Colon (tissue), 2 donors: ENCODE data around the gene SYCP2.
"Not testable (repeated sequence)": the region's sequence is repeated elsewhere in the genome, so short reads cannot be mapped to it uniquely, and the experiment has no call there.

Experiments
- FAIRE-seq: peaks from 2 replicates; lab custom pipeline; 2012; peaks lifted over from hg19 to GRCh38; lab: Jason Lieb, UNC
- donor health status: control.
- donor health status: control.

SYCP2 gene

GRCh38 chr20:59895908-59896307 is 37.5 kb downstream of the SYCP2 start:
- no peak for FAIRE-seq

- no peak for FAIRE-seq
Measured at GRCh38 chr20:59891581-59891980, 41.9 kb downstream of the SYCP2 start.

DNA sequence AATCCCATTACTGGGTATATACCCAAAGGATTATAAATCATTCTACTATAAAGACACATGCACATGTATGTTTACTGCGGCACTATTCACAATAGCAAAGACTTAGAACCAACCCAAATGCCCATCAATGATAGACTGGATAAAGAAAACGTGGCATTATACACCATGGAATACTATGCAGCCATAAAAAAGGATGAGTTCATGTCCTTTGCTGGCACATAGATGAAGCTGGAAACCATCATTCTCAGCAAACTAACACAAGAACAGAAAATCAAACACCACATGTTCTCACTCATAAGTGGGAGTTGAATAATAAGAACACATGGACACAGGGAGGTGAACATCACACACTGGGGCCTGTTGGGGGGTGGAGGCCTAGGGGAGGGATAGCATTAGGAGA is 43.4 kb downstream of the SYCP2 start:
- FAIRE-seq: not testable (repeated sequence)

GRCh38 chr20:59888050-59888449 is 45.4 kb downstream of the SYCP2 start:
- FAIRE-seq: no peak

- FAIRE-seq: no peak
Measured at GRCh38 chr20:59884494-59884893, 48.9 kb downstream of the SYCP2 start.

DNA sequence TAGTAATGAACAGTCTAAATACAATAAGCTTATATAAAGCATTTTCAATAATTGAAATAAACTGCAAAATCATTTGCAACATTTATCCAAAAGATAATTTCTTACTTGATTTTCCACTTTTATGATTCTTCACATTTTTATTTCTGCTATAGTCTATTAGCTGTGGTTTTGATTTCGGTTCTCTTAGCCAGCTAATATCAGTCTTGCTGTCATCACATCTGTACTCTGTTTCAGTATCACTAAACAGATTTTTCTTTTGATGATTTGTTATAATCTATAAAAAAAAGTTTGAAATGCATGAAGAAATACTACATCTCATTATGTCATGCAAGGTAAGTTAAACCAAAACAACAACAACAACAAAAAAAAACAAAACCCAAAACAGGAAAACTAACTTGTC is 53.2 kb downstream of the SYCP2 start:
- no peak for FAIRE-seq

DNA sequence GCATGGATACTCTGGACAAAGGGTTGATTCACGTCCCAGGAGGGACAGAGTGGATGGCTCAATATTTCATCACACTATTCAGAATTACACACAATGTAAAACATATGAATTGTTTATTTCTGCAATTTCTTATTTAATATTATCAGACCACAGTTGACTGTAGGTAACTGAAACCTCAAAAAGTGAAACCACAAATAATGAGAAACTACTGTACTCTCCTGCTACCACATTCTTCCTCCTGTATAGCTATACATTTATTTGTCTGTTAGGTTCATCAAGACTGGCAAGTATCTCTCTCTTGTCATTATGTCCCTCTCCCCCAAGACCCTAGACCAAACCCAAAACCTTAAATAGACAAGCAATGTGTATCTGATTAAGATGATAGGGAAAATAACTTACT is 60.0 kb downstream of the SYCP2 start:
- FAIRE-seq: no peak

DNA sequence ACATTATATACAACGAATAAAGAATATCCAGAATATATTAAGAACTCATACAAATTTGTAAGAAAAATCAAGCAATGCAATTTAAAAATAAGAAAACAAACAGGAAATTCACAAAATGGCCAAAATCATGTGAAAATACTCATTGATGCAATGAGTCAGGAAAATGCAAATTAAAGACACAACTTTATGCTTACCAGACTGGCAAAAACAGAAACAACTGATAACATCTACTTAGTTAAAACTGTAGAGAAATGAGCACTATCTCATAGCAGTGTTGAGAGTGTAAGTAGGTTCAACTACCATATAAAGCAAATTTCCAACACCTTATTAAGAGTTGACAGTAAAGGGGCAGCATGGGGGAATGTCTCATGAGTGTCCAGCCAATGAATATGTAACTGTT is 62.3 kb downstream of the SYCP2 start:
- FAIRE-seq: no peak

DNA sequence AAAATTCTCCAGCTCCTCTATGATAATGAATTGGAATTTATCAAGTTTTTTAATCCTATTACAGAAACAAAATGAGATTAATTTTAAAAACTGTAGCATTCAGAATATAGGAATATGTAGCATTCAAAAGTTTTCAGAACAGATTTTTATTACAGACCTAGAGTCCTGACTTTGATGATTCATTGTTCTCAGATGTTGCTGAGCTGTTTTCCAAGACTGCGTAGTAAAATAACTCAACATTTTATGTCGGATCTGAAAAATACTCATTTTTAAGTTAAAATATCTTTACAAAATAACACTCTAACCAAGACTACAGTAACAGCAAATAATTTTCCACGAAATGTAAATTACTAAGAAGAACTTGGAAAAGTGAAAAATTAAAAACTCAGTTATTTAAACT is 67.1 kb downstream of the SYCP2 start:
- FAIRE-seq: no peak

DNA sequence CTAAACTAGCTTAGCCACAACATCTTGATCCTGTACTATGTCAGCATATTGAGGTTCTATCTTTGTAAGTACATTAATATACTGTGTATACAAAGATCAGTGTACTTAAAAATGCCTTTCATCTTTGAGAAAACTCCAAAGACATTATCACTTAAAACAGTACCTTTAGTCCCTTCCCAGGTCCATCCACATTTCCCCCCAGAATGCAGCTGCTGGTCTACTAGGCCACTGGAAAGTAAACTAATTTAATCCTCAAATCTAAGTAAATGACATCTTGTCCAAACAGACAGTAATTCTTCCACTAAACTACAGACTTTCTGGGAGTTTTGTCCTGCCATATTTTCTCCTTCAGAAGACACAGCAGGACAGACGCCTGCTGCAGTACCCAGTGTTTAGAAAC is 68.7 kb downstream of the SYCP2 start:
- FAIRE-seq: no peak

DNA sequence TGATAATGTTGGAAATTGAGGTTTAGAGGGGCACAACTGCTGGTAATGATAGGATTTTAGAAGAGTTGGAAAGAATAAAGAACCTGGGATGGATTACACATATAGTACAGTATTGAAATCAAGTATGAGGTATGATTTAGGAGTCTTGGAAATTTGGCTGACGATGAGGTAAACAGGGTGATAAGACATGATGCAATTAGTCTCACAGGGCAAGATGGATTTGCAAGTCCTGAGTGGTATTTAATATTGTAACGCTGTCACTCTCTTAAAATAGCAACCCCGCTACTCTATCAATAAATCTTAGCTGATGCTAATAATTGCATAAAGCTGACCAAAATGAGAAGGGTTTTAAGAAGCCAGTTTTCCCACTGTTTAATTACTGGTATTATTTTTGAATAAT is 70.4 kb downstream of the SYCP2 start:
- FAIRE-seq: no peak

GRCh38 chr20:59861401-59861800 is 72.0 kb downstream of the SYCP2 start:
- FAIRE-seq: no peak

- no peak for FAIRE-seq
Measured at GRCh38 chr20:59858425-59858824, 75.0 kb downstream of the SYCP2 start.

DNA sequence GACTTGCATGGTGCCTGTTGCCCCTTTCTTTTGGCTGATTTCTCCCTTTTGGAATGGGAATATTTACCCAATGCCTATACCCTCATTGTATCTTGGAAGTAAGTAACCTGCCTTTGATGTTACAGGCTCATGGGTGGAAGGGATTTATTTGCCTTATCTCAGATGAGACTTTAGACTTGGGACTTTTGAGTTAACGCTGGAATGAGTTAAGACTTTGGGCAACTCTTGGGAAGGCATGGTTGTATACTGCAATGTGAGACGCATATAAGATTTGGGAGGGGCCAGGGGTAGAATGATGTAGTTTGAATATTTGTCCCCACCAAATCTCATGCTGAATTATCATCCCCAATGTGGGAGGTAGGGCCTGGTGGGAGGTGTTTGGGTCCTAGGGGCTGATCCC is 75.5 kb downstream of the SYCP2 start:
- FAIRE-seq: no peak

DNA sequence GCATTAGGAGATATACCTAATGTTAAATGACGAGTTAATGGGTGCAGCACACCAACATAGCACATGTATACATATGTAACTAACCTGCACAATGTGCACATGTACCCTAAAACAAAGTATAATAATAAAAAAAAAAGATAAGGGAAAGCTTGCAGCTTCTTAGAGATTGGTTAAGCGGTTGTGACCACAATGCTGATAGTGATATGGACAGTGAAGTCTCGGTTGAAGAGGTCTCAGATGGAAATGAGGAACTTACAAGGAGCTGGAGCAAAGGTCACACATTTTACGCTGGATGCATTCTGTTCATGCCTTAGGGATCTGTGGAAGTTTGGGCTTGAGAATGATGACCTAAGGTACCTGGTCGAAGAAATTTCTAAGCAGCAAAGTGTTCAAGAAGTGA is 76.5 kb downstream of the SYCP2 start:
- not testable (repeated sequence) for FAIRE-seq

DNA sequence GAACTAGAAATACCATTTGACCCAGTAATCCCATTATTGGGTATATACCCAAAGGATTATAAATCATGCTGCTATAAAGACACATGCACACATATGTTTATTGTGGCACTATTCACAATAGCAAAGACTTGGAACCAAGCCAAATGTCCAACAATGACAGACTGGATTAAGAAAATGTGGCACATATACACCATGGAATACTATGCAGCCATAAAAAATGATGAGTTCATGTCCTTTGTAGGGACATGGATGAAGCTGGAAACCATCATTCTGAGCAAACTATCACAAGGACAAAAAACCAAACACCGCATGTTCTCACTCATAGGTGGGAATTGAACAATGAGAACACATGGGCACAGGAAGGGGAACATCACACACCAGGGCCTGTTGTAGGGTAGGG is 76.9 kb downstream of the SYCP2 start:
- not testable (repeated sequence) for FAIRE-seq

DNA sequence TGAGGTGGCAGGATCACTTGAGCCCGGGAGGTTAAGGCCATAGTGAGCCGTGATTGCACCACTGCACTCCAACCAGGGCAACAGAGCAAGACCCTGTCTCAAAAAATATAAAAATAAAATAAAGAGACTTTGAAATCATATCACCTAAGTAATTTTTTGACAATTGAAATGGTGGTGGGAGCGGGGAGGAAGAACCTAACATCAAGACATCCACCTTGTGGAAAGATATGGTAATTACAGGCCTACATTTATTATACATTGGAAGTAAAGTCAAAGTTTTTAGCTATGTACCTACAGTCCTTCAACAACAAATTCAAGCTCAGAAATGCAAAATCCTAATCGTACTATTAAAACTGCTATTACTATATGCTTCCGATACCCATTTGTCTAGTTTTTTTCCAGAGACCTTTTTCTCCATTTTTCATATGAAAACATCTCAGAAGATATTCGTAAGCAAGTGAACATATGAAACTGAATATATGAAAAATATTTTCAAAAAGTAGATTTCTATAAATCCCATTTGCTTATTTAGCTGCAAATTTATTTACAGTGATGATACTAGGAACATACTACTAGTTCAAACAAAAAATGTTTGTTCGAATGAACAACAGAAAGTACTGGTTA is 83.3 kb downstream of the SYCP2 start:
- FAIRE-seq: no peak

DNA sequence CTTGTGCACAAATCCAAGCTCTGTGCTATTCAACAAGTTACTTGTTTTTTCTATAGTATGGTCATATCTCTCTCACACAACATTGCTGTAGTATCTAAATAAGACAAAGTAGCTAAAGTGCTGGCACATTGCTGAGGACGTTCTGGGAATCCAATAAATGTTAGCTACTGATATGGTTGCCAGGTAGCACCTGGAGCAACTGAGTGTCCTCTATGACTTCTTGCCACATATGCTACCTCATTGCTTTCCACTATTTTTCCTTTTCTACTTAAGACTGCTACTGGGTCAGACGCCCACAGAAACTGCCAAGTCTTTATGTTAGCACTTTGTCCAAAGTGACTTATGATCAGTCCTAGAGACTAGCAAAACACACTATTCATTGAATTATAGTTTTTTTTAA is 85.3 kb downstream of the SYCP2 start:
- FAIRE-seq: no peak

- FAIRE-seq: no peak
Measured at GRCh38 chr20:59845472-59845871, 88.0 kb downstream of the SYCP2 start.

DNA sequence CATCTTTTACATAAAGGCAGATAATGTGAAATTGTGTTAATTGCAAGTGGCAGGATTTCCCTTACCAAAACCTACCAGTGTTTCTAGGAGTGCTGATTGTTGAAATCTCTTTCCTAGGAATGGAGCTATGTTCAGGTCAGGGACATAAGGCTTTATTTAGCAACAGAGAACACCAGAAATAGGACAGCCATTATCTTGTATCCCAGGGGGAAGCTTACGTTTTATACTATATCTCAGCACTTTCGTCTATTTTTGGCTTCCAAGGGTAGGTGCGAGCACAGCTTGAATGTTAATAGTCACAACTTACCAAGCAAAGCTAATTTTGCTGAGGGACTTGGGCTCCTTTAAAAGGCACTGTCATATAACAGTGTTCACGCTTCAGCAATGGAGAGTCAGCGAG is 94.0 kb downstream of the SYCP2 start:
- FAIRE-seq: no peak

DNA sequence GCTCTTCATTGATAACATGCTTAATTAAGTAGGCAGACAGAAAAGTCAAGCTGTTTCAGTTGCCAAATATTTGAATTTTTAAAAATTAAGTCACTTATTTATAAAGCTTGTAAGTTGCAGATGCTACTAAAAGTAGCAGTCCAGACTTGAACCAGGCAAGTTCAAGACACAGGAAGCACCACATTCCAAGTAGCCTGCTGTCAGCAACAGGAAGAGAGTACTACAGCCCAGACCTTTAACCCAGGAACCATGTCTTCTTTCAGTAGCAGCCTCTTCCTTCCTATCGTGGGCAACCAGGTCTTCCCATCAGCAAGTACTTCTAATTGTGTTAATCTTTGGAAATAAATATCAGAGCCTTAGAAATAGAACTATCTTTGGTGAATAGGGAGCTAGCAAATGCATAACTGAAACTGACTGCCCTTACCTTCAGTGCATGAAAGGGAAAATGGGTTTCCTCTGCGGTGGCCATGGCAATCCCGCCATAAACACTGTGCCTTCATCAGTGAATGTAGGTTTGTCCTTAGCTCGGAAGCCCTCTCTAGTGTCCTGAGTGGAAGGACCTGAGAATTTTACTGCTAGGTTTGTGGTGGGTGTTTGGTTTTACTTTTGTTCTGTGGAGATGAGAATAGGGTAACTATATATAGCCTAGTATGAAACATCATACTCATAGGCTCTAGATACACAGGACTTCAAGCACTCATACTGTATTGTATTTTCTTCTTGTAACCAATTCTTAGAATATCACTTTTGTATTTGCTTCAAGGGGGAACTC is 95.6 kb downstream of the SYCP2 start:
- FAIRE-seq: no peak

DNA sequence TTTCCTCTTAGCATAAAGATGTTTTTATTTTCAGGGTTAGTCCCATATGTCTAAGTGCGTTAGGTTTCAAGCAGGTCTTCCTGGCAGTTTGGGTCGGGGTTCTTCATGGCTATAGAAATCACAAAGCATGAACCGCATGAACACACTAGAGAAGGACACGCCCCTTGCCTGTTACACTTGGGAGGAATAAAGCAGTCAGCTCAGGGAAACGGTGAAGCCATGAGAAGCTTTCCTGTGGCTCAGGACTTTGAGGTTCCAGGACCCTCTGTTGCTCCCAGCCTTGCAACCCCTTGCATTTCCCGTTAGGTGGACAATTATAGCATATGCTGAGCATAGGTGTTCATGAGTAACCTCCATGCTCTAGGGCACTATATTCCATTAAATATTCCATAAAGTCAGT is 96.7 kb downstream of the SYCP2 start:
- no peak for FAIRE-seq

DNA sequence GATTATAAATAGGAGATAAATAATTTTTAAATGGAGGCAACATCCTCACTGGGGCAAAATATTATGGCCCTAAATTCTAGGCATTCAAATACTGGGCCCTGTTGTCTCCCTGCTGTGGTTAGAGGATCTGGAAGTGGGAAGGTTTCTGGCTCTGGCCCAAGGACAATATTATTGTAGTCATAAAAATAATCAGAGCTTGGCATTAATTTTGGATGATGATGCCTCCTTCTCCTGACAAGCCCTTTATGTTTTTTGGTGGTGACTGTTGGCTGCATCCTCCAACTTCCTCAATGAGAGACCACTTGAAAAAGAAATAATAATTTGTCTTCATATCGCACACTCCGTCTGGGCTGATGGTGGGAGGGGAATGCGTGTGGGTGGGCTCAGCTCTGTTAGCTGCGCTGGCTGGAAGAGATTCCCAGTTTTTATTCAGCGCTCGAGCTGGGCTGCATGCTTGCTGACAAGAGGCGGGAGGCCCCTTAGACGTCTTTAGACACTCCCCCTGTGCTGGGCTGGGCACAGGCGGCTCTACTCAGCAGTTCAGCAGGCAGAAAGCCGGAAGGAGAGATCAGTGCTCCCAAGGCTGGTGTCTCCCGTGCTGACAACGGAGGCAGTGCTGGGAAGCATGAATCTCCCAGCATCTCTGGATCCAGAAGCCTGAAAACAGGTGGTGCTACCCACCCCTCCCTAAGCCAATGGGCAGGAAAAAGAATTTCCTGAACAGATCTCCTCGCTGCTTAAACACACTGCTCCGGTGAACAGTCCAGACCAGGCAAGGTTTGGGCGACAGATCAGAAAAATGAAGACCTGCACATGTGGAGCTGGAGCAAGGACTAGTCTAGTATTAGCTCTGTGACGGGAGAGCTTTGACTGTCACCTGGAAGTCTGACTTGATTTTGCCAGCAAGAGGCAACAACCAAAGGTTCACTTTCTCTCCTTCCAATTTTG is 97.7 kb downstream of the SYCP2 start:
- no peak for FAIRE-seq
